HG03457 (cell line): ENCODE measurements around the gene KRT71.
"Not testable (repeated sequence)": the region's sequence is repeated elsewhere in the genome, so short reads cannot be mapped to it uniquely, and the experiment has no call there.

Experiments
- ATAC-seq: cut with Tn5 transposase; IDR thresholded peaks from one replicate; pipeline ENCODE4 v1.9.1; 2021; ENCODE audit warnings: moderate number of reproducible peaks; ENCODE audit not compliant: unreplicated experiment

The KRT71 gene

DNA sequence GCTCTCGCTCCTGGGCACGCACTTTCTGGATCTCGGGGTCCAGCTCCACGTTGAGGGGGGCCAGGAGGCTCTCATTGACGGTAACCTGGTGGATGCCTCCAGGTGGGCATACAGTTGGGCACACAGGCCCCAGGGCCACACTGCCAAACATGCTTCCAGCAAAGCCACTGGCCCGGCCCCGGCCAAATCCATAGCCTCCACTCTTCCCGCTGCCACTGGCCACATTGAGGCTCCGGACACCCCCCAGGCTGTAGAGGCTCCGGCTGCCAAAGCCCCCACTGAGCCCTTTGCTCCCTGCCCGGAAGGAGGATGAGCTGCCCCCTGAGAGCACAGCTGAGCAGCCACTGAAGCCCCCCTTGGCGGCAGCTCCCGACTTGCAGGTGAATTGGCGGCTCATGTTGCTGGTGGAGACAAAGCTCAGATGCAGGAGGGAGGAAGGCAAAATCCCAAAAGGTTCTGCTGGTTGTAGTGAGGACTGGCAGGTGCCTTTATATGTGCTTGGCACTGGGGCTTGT lies at the start of gene KRT71:
KRT71 (minus strand) TSS at position 465 of the 515 bp plus-strand sequence; CDS start at position 397, 68 bp downstream.
- no peak for ATAC-seq

DNA sequence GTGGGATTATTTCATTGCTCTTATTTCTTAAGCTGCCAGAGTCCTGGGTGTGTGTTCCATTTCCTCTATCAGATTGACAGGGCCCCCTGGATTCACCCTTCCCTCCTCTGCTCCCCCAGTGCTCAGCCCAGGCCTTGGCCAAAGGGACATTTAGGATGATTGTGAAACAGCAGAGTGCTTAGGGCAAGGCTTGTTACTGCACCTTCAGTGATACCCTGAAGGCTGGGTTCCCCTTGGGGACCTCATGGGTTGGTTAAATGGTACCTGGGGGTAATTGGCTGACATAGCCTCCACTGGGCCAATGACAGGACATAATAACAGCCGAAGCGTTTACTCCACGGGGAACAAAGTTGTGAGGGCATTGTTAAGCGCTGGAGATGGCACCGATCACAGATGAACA lies 49.6 kb upstream of the KRT71 start:
- no peak for ATAC-seq

DNA sequence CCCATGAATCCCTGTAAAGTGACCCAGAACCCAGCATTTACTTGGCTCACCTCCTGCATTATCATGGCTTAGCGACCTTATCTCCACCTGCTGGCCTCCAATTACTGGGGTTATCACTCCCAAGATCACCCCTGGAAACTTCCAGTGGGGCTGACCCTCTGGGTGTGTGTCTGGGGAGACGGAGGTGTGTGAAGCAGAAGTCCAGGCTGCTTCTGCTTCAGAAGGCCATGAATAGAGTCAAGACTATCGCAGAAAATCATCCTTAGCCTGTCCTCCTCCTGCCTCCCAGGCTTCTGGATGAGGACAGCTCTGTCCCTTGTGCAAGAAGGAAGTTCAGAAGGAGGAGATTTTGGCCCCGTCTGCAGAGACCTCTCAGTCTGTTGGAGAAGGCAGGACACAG lies 48.7 kb upstream of the KRT71 start:
- ATAC-seq: no peak

DNA sequence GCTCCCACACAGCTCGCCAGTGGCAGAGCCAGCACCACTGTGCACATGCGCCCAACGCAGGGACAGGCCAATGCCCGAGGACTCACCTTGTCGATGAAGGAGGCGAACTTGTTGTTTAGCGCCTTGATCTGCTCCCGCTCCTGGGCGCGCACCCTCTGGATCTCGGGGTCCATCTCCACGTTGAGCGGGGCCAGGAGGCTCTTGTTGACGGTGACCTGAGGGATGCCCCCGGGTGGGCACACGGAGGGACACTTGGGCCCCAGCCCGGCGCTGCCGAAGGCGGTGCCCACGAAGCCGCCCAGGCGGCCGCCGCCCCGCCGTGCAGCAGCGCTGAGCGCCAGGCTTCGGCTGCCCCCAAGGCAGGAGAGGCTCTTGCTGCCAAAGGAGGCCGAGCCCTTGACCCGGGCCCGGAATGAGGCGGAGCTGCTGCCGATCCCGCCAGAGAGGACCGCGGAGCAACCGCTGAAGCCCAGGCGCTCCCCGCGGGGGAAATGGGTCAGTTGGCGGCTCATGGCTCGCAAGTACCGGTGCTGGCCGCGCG lies 48.1 kb upstream of the KRT71 start, which contains the start of gene KRT72:
KRT72 (minus strand) TSS at position 523 of the 541 bp plus-strand sequence; CDS start at position 512, 11 bp downstream.
- ATAC-seq: no peak

DNA sequence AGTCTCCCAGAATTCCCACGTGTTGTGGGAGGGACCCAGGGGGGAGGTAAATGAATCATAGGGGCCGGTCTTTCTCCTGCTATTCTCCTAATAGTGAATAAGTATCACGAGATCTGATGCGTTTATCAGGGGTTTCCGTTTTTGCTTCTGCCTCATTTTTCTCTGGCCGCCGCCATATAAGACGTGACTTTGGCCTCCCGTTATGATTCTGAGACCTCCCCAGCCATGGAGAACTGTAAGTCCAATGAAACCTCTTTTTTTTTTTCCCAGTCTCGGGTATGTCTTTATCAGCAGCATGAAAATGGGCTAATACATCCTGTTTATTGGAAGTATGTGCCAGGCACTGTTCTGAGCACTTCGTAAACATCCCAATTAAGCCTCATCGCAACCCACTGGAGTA lies 47.5 kb upstream of the KRT71 start:
- ATAC-seq: no peak

DNA sequence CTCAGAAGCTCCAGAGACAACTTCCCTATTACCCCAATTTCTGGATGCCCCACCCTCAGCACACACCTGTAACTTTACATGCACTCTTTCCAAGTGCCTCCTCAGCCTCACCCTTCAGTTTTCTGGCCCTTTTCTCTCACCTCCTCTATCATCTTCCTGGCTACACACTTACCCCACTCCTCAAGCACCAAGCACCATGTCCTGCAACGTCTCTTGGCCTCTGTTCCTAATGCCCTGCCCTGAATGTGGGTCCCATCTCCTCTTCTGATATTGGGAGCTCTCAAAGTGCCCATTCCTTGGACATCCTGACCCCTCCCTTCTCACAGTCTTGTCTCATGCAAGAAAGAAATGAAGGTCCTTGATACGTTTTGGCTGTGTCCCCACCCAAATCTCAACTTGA lies 47.1 kb upstream of the KRT71 start:
- no peak for ATAC-seq

DNA sequence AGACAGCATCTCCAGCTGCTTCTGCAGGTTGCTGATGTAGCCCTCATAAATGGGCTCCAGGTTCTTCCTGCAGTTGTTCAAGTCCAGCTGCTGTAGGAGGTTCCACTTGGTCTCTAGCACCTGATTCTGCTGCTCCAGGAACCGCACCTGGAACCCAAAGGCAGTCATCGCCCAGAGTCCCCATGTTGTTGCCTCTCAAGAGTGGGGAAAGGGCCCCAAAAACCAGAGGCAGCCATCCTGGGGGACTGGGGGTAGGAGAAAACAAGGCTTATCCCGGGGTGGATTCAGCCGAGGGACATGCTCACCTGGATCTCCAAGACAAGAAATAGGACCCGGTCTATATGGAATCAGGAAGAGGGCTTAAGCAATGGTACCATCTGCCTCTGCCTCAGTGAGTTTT lies 46.0 kb upstream of the KRT71 start:
- no peak for ATAC-seq

DNA sequence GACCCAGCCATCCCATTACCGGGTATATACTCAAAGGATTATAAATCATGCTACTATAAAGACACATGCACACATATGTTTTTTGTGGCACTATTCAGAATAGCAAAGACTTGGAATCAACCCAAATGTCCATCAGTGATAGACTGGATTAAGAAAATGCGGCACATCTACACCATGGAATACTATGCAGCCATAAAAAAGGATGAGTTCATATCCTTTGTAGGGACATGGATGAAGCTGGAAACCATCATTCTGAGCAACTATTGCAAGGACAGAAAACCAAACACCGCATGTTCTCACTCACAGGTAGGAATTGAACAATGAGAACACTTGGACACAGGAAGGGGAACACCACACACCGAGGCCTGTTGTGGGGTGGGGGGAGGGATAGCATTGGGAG lies 41.3 kb upstream of the KRT71 start:
- not testable (repeated sequence) for ATAC-seq

DNA sequence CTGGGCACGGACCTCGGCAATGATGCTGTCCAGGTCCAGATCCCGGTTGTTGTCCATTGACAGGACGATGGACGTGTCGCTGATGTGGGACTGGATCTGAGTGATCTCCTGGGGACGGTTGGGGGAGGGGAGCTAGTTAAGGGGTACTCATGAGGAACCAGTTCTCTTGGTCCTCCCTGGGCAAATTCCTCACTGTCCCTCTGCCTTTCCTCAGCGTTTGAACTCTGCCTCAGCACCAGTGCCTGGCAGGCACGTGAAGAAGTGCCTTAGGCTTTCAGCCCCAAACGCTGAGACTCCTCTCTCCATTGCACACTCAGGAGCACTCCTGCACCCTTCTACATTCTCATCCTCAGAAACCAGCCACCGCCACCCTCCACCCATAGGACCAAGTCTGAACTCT lies 38.6 kb upstream of the KRT71 start:
- no peak for ATAC-seq

DNA sequence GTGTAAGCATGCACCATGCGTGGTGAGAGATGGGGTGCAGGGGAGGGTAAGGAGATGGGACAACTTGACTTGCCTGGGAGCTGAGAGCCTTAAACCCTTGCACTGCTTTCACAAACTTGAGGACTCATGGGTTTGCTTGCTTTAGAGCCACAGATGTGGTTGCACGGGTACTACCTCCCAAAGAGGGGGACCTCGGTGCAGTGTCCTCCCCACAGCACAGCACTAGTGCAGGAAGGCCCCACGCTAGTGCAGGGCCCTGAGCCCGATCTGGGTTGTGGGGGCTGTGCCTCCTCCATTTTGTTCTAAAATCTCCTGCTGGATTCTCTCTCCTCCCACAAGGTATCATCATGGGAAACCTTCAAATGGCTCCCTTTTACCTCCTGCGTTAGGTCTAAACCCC lies 37.1 kb upstream of the KRT71 start:
- no peak for ATAC-seq

DNA sequence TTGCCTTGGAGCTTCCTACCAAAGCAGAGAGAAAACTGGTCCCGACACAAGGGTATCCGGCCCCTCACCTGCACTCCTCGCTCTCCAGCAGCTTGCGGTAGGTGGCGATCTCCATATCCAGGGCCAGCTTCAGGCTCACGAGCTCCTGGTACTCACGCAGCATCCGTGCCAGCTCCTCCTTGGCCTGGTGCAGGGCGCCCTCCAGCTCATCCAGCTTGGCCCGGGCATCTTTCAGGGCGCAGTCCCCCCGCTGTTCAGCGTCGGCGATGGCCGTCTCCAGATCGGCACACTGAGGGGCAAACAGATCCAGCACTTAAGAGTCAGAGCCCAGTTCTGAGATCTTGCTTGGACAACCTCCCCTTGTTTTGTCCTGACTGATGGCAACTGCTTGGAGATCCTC lies 34.6 kb upstream of the KRT71 start:
- no peak for ATAC-seq

DNA sequence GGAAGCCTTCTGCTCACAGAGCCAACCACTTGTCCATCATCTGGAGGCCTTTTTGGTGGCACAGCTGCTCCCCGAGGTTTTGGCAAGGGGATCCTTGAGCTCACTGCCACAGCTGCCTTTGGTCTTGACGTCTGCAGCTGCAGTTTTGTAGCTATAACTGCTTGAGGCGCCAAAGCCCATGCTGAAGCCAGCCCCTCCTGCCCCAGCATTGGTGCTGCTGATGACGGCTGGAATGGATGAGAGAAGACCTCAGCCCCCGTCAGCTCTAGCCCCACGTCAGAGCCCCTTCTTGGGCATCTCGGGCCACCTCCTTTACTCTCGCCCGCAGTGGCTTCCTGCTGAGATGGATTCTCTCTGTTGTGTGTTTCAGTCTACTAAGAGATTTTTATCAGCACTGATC lies 33.0 kb upstream of the KRT71 start:
- no peak for ATAC-seq

DNA sequence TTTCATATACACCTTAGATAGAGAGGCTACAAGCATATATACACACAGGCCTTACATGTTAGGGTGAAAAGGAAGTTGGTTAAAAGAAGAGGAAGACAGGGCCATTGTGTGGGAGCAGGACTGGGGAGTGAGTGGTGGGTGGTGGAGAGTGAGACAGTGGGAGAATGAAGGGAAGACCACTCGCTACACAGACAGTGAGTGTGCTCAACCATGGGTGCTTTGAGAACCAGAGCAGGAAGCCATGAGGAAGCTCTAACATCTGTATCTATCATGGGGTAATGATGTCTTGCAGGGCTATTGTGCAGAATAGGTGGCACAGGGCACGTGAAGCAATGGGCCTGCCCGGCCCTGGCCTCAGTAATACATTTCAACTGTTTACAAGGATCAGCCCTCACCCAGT lies 32.1 kb upstream of the KRT71 start:
- no peak for ATAC-seq

DNA sequence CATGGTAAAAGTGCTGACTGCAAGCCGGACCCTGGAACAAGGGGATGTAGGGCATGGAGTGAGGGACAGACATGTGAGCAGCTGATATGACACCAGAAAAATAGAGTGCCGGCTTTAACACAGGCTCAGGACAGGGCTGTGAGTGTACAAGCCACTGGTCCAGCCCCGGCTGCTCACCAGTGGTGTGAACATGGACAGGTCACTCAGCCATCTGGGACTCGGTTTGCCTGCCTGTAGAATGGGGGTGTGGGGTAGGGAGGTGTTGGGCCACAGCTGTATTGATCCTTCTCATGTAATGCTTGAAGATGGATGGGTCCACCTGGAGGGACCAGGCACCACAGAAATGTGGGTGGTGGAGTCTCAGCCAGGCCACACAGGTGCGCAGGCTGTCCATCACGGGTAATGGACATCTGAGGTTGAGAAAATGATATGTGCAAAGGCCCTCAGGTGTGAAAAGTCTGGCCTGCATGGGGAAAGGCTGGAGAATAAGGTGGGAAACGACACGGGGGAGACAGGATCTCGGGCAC lies 31.3 kb upstream of the KRT71 start:
- no peak for ATAC-seq

DNA sequence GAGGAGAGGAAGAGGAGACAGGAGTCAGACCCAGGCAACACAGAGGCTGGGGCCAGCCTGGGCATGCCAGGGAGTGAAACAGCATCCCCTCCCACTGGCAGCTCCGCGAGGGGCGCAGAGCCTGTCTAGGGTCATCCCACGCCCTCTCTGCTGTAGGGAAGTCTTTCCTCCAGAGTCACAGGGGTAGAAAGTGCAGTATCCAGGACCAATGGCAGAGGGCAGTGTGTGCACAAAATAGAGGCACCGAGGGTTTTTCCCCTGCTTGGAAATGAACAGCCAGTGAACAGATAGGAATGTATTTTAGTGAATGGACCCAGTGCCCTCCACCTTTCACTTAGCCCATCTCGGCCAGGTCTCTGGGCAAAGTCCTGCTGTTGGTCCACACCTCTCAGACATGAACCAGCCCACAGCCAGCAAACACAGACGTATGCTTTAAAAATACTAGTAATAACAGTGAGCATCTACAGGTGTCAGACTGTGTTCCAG lies 30.1 kb upstream of the KRT71 start:
- no peak for ATAC-seq

DNA sequence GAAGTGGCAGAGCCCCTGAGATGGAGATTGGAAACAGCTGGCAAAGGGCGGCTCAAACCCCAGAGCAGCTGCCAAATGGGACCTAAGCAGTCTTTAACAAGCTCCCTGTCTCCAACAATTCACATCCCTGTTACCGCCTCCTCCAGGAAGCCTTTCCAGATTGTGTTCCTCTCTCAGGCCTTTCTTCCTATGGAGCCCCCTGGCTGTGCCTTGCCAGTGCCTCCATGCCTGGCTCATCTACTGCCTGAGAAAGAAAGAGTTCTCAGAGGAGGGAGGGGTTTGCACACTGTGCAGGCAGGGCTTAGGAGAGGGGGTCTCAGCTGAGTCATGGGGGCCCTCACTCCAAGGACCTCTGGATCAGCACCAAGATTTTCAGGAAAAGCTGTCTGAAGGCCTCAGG lies 29.5 kb upstream of the KRT71 start:
- ATAC-seq: no peak

DNA sequence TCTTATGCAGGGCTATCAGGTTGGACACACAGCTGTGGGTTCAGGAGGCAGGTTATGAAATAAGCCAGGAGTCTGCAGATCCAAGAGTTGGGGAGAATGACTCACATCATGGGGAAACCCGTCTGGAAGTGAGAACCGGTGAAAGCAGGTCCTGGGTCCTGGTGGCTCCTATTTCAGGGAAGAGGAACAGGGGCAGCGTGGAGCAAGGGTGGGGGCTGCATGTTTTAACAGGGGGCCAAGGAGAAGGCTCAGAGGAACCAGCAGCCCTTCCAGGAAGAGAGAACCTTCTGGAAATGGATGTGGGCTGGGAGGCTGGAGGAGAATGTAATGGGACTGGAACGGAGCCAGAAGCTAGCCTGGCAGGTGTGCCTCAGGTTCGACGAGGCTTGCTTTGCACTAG lies 28.5 kb upstream of the KRT71 start:
- no peak for ATAC-seq

DNA sequence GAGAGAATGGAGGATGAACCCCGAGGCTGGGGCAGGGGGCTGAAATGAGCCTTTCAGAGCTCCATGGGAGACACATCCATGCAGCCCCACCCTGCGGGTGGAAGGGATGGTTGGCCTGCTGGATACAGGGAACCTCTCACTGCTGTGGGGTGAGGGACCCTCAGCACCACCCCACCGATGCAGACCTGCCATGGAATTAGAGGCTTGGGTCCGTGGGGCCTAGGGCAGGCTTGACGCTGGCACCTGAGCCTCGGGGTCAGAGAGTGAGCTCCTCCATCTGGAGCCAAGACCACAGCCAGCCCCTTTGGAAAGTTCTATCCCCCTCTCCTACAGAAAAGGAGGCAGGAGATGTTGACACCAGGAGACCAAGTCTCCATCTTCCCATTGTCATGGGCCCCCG lies 28.1 kb upstream of the KRT71 start:
- ATAC-seq: no peak

DNA sequence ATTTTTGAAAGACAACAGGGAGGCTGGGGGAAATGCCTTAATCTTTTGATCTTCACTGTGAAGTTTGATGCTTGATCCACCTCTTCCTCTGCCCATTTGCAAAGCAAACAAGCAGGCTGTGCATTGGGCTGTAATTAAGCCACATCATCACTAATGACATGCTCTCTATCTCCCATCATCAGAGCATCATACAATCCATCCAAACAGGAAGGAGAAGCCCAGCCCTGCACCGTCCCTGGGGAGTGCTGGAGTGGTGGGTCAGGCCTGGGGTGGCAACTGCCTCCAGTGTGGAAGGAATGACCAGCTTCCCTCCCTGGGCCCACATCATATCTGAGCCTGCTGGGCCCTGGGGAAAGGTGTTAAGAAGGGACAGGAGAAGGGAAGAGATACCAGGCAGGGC lies 27.6 kb upstream of the KRT71 start:
- ATAC-seq: no peak

DNA sequence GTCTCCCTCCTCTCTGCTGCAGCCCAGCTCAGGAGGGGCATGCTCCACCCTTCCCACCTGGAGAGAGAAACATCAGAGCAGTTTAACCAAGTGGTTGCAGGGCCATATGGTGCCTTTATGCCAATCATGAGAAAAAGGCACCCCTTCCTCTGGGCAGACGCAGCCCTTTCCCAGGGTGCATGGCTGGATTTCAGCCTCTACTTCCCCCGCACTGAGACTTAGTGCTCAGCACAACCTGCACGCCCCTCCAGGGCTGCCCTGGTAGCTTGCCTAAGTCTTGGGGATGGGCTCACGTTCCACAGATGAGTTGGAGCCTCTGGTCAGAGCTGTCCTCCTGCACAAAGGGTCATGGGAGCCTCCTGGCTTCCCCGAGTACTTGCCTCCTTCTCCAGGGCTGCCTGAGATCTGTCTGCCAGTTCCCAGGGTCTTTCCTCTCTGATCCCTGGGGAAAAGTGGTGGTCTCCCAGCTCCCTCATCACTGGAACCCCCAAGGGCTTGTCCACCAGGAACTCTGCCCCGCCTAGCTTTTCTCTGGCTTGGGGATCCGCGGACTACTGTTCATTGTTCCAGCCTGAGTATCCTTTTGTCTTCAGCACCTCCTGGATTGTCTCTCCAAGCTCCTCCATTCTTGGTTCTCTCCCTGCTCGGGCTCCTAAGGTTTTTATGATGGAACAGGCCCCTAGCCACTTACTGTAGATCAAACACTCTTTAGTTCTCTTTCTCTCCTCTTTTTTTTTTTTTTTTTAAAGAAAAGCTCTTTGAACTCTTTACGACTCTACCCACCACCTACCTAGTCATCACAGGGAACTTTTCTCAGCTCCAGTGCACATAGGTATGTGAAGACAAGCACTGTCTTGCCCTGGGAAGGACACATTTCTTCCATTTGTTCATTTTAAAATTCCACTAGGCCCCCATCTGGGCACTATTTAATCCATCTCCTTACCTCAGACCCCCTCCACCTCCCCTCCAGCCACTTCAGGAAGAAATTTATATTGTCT lies 26.8 kb upstream of the KRT71 start:
- ATAC-seq: no peak

DNA sequence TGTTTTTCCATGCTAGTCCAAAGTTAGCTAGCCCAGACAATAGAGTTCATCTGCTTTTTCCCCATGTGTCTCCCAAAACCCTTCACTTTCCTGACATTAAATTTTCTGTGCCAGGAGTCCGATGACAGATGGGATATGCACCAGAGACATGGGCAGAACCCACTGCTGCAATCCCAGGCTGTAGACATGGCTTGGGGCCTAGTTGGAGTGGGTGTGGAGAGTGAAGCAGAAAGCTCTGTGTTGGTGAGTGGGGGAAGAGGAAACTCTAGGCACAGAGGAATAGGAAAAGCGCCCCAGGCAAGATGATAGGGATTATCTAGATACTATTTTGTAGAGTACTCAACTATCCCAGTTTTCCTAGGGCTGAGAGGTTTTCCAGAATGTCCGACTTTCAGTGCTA lies 25.5 kb upstream of the KRT71 start:
- no peak for ATAC-seq

DNA sequence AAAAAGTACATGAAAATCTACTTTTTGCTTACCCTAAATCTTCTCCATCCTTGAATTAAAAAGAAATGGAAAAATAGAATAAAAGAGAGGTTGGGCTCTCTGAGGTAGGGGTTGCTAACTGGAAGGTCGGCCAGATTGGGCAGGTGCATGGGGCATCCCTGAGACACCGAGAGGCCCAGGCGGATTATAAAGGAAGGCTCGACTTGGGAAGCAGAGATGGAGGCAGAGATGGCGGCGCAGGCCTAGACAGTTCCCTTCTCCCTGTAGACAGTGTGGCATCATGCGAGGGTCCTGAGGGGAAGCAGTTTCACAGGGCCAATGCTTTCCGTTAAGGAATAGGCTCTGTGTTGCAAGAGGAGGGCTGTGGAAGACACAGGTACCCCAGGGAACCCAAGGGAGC lies 24.4 kb upstream of the KRT71 start:
- no peak for ATAC-seq
